Measurements from ENCODE around the gene CACNA2D3.

DNA sequence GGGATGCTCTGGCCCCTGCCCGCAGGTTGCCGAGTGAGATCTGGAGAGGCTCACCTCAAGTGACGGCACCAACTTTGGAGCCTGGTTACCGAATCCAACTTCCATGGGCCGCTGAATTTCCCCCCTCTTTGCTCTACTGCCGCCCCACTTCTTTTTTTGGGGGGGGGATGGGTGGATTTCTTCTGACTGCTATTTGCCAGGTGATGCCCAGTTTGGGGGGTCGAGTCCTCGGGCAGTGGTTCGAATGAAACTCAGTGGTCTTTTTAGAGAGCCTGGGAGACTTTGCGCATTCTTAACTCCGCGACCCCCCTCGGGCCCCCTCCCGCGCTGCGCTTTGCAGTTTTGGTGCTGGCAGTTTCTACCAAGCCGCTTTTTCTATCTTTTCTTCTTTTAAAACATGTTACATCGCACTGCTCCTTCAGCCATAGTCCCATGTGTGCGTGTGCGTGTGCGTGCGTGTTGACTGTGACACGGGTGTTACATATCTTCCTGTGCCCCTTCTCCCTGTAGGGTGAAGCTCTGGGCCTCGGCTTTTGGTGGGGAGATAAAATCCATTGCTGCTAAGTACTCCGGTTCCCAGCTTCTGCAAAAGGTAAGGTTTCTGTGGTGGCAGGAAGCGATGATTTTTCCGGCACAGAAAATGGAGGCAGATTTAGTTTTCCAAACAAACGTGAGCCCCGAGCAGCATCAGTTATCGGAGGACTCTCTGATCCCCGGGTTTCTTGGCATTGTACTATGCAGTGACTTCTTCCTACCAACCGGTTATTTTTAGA lies 837 bp downstream of the CACNA2D3 start:
- TF ChIP-seq POLR2A (IDR thresholded peaks at IDR 0.05) (no peak), EP300 (IDR thresholded peaks at IDR 0.05) (no peak)
- TF ChIP-seq, protein P1, sequence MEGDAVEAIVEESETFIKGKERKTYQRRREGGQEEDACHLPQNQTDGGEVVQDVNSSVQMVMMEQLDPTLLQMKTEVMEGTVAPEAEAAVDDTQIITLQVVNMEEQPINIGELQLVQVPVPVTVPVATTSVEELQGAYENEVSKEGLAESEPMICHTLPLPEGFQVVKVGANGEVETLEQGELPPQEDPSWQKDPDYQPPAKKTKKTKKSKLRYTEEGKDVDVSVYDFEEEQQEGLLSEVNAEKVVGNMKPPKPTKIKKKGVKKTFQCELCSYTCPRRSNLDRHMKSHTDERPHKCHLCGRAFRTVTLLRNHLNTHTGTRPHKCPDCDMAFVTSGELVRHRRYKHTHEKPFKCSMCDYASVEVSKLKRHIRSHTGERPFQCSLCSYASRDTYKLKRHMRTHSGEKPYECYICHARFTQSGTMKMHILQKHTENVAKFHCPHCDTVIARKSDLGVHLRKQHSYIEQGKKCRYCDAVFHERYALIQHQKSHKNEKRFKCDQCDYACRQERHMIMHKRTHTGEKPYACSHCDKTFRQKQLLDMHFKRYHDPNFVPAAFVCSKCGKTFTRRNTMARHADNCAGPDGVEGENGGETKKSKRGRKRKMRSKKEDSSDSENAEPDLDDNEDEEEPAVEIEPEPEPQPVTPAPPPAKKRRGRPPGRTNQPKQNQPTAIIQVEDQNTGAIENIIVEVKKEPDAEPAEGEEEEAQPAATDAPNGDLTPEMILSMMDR (IDR thresholded peaks at IDR 0.05) = no peak

All from upper lobe of left lung (tissue), 4 donors.